HG03460 (cell line): ENCODE measurements around the gene MFRP.

Experiments used
- ATAC-seq: cut with Tn5 transposase; IDR thresholded peaks from one replicate; pipeline ENCODE4 v1.9.1; 2021; ENCODE audit not compliant: unreplicated experiment

MFRP gene

DNA sequence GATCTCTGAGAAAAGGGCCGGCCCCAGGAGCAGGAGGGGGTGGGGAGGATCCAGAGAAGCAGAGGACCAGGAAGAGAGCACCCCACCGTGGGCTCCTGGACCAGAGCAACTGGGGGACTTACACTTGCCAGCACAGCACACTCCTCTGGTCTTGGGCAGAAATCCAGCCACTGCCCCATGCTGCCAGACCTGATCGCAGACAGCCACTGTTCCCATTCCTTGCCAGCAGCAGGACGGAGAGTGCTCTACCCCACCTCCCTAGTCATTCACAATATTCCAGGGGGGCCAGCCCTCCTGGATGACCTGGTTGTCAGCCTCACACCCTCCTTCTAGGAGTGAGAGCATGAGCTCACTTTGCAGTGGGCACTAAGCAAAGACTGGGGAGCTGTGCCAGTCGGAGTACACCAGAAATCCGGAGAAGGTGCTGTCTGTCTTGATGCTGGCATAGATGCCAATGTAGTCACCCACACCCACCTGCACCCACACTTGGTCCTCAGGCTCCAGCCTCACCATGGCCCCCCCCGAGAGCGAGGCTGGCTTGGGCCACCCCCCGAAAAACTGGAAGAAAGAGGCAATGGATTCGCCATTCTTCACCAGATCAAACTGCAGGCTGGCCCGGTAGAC is 7.4 kb downstream of the MFRP start:
- ATAC-seq, result no peak

DNA sequence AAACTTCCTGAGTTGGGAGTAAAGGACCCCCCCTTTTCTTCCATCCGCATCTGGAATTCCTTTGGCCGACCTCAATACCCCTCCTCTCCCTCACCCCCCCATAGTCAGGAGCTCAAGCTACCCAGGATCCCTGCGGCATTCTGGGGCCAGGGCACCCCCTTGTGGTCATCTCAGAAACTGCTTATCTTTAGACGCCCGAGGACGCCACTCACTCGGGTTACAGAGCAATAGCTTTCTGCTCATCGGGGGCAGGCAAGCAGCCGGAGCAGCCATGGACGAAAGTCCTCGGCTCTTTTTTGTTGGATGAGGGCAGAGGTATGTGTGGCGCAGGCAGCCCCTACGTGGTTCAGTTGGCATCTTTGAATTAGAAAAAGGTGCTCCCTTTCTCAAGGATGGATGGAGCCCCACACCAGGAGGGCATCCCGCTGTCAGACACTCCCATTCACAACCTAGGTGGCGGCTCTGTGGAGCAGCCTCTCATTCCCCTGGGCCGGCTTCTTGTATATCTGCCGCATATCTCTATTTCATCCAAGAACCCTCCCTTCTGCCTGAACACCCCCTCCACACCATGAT is 8.1 kb downstream of the MFRP start:
- no peak for ATAC-seq

DNA sequence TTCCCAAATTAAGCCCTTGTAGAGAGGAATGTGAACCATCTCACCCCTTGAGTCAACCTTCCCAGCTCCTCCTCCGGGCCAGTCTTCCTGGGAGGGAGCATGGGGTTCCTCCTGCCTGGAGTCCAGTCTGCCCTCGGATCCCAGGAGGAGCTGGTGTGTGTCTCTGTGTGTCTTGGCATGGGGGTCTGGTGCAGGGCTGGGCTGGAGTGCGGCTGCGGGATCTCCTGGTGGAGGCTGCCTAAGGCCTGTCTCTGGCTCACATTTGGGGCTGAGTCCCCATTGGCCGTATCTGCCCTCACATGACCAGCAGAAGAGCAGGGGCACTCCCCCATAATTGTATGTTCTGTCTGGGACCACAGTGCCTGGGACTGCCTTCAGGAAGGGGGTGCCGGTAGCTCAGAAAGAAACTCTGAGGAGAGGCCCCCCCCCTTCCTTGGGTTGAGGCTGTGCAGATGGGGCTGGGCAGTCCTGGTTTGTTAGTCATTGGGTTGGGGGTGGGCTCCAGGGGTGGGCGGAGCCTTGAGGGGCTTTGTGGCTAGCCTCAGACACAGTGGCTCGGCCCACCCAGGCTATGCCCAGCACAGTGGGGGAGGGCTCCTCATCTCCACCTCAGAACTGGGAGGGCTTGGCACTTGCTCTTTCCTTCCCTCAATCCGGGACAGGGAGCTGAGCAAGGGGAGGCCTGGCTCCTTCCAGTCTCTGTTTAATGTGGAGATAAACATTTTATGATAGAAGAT is 8.8 kb downstream of the MFRP start:
- ATAC-seq, result no peak

DNA sequence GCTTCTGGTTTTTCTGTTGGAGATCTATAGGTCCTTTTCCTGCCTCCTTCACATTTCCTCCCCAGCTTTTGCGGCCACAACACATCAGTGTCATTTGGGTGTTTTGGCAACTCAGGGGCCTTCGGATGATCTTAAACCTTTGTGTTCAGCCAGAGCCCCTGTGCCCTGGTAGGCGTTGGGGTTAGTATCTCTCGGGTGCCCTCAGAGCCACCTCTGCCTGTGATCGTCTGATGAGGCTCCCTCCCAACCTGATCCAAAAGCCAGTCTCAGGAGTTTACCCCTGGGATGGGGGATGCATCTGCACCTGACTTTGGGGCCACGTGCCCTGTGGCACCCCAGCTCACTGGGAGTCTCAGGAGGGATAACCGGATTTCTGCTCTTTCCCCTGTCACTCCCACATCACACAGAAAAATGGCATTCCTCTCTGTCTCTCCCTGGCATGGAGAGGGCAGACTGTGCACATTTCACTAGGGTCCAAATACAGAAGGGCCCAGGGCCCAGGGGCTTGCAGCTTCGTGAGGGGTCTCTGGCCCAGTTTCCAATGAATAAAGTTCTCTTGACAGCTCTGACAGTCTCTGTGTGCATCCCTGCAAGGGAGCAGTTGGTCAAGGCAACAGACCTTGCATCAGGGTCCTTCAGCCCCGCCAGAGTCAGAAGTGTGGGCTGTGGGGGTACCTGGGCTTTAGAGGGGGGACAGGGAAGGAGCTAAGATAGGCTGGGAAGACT is 9.6 kb downstream of the MFRP start:
- no peak for ATAC-seq

DNA sequence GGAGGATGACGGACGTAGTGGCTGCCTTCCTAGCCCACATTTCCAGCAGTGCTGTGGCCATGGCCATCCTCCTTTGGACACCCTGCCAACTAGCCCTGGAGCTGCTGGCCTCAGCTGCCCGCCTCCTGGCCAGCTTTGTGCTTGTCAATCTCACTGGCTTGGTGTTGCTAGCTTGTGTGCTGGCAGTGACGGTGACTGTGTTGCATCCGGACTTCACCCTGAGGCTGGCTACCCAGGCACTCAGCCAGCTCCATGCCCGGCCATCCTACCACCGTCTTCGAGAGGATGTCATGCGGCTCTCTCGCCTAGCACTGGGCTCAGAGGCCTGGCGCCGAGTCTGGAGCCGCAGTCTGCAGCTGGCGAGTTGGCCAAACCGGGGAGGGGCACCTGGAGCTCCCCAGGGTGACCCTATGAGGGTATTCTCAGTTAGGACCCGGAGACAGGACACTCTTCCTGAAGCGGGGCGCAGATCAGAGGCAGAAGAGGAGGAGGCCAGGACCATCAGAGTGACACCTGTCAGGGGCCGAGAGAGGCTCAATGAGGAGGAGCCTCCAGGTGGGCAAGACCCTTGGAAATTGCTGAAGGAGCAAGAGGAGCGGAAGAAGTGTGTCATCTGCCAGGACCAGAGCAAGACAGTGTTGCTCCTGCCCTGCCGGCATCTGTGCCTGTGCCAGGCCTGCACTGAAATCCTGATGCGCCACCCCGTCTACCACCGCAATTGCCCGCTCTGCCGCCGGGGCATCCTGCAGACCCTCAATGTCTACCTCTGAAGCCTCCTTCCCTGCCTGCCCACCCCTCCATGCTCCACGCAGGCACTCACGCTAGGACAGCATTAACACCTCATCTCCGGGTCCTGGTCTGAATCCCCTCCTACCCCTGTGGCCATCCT is 10.6 kb downstream of the MFRP start:
- ATAC-seq, result no peak

DNA sequence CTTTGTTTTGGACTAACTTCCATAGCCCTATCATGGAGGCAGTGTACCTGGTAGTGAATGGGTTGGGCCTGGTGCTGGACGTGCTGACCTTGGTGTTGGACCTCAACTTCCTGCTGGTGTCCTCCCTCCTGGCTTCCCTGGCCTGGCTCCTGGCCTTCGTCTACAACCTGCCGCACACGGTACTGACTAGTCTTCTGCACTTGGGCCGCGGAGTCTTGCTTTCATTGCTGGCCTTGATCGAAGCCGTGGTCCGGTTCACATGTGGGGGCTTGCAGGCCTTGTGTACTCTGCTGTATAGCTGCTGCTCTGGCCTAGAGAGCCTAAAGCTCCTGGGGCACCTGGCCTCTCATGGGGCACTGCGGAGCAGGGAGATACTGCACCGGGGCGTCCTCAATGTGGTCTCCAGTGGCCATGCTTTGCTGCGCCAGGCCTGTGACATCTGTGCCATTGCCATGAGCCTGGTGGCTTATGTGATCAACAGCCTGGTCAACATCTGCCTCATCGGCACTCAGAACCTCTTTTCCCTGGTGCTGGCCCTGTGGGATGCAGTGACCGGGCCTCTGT is 11.3 kb downstream of the MFRP start:
- no peak for ATAC-seq

DNA sequence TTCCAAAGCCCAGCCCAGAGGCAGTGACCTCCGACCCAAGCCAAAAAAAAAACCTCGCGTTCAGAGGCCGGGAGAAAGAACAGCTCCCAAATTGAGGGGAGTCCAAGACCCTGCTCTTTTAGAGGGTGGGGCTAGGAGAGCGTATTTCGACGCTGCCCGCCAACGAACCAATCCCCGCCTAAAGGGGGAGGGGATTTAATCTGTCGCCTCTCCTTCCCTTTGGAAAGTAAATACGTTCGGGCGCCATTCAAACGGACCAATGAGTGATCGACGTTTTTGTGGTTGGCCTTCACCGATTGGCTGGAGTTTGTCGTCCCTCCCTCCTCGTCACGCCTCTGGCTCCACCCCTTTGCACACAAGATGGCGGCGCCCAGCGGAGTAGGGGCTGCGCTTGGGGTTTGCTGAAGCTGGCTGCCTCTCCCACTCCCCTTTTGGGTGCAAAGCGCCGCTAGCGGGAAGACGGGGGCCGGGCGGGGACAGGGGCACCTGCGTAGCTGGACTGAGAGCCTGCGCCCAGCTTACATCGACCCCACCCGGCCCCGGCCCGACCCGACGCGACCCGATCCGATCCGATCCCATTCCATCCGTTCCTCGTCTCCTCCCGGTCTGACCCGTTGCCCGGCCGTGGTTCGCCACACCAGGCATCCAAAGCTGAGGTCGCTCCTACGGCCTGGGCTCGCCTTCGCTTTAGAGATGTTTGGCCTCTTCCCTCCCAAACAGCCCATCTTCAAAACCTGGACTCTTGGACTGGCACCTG is 12.2 kb downstream of the MFRP start, which contains the start of gene RNF26:
TSS of gene RNF26 (plus strand) at position 354 of the 757 bp plus-strand sequence. CDS start 596 bp downstream, outside the sequence.
- peak; percentile 94 for ATAC-seq

DNA sequence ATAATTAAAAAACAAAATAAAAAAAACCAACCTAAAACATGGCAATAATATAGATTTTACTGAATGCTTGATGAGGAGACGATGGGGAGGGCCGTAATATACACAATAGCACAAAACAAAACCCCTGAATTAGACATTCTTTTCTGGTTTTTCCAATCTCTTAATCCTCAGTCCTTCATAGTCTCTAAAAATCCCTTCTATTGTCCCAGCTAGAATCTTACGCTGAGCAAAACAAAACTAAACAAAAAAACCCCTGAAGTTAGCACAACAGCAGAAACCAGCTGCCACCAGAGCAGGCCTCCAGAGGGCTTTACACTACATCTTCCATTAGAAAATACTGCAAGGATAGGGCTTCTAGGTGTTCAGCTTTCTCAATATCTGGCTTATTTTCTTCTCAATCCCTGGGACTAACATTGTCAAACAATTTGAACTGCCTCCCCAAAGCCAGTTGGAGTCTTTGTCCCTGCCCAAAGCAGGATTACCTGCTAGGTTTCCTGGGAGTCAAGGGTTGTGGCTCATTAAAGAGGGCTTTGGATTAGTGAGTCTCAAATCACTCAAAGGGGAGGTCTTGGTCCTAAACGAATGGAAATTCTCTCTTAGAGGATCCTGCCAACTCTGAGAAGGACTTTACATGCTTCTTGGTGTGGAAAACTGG is 14.3 kb downstream of the MFRP start:
- ATAC-seq, result no peak

DNA sequence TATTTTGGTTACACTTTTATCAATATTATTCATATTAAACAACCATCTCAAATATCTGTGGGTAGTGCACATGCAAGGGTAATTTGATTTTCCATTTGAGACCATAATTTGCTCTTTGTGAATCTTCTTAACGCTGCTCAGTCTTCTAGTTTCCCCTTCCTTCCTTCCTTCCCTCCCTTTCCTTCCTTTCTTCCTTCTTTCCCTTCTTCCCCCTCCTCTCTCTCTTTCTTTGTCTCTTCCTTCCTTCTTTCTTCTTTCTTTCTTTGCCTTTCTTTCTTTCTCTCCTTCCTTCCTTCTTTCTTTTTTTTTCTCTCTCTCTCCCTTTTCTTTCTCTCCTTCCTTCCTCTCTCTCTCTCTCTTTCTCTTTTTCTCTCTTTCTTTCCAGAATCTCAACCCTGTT is 16.3 kb downstream of the MFRP start:
- no peak for ATAC-seq

DNA sequence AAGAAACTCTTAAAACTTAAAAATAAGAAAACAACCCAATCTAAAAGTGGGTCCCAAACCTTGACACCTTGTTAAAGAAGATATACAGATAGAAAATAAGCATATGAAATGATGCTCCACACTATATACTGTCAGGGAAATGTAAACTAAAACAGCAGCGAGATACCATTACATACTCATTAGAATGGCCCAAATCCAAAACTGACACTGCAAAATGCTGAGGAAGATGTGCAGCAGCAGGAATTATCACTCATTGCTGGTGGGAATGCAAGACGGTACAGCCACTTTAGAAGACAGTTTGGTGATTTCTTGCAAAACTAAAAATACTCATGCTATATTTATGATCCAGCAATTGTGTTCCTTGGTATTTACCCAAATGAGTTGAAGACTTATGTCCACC is 17.2 kb downstream of the MFRP start:
- ATAC-seq, result no peak

DNA sequence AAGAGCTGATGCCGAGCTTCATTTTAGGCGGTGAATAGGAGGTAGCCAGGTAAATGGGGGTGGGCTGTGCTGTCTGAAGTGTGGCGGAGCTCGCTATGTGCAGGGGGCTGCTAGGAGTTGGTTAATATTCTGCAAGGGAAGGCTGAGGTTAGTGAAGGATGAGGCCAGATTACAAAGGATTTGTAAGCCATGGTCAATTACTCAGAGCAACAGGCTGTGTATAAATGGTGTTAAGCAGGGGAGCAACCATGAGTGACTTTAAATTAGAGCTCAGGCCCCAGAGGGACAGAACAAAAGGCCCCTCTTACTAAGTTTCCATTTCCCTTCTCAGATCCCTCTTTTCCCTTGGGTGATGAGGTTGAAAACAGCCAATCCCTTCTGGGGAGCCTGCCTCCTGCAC is 22.3 kb downstream of the MFRP start:
- ATAC-seq, result no peak

DNA sequence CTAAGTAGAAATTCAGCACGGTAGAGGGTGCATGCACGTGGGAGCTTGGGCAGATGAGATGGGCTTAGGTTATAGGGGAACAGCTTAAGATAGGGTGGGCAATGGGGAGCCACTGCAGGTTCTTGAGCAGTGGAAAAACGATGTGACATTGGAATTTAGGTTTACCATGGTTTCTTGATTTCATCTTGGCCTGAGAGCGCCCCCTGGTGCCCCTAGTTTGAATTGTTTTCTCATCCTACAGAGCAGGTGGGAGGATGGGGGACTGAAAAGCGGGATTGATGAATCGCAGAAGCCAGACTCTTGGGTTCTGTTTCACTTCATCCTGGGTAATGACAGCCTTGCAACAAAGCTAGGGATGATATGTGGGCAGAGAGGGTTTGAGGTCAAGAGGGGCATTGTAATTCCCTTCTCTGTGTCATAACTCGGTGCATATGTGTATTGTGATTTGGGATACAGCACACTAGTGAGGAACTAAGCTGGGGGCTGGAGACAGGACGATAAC is 22.9 kb downstream of the MFRP start:
- ATAC-seq, result no peak

DNA sequence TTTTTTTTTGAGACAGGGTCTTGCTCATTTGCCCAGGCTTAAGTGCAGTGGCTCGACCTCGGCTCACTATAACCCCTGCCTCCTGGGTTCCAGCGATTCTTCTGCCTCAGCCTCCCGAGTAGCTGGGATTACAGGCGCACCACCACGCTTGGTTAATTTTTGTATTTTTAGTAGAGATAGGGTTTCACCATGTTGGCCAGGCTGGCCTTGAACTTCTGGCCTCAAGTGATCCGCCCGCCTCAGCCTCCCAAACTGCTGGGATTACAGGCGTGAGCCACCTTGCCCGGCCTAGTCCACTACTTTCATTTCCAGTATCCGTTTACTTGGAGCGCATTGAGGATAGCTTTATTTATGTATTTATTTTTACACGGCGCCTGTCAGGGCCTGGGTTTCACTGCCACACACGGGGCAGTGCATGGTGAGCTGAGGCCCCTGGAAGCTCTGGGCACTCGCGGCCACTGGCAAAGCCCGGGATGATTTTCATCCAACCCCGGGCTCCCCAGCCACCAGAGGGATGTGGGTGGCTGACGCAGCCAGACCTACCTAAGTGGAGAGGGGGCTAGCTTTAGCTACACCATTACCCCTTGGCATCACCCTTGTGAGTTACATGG is 23.5 kb downstream of the MFRP start:
- ATAC-seq, result no peak

DNA sequence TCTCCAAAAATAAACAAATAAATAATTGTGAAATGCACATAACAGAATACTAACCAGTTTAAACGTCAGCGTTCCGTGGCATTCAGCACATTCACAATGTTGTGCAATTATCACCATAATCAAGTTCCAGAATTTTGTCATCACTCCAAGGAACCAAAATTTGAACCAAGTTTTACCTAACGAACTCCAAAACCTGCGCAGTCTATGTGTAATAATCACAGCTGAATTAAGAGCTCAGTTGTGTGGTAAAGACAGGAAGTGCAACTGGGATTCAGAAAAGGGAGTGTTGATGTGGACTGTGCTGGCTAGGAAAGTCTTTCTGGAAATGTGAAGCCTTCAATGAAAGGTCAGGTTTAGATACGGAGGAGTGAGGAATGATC is 24.2 kb downstream of the MFRP start:
- ATAC-seq, result no peak

DNA sequence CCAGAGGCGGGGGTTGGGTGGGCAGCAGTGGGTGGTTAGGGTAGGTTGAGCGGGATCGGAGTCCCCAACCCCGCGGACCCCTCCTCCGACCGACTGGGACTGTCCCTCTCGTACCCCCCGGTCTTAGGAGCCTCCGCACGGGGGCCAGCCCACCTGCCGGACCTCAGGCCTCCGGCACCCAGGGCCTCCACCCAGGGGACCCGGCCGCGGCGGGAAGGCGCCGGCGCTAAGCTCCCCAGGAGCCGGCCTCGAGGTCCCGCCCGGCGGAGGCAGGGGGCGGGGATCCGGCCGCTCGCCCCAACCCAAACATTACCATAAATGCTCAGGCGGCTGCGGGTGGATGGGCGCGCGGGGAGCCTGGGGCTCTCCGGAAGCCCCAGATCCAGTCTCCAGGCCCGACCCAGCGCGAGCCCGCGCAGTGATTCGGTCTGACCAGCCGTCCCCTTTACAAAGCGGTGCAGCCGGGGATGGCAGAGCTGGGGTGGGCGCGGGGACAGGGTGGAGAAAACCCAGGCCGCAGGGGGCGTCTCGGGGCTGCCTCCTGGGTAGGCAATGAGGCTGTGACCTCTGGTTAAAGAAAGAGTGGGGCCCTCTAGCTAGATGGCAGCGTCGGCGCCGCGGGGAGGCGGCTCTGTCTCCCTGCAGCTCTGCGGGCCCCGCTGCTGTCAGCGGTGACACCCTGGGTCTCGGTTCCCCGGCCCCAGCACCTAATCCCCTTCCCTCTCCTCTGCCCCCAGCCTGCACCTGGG is 25.6 kb downstream of the MFRP start:
- peak; percentile 50 for ATAC-seq

DNA sequence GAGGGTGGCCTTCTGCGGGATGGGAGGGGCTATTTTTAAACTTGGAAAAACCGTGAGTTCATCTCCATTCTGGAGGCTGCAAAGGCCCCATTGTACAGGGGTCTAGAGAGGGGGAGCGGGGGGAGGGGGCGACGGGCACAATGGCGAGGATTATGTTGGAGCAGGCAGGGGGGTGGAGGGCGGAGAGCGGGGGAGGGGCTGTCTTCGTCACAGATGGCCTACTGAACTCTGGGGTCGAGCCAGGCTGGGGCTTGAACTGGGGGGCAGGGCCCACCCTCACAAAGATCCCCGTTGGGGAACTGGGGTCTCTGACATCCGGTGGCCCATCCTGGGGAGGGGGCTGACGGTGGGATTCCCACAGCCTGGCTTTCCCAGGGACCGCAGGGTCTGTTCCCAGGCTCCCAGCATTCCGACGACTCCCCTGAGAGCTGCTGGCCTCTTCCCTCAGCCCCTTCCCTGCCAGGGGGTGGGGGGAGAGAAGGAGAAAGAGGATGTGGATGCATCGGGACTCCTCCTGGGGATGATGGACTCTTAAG is 26.2 kb downstream of the MFRP start:
- ATAC-seq, result no peak

DNA sequence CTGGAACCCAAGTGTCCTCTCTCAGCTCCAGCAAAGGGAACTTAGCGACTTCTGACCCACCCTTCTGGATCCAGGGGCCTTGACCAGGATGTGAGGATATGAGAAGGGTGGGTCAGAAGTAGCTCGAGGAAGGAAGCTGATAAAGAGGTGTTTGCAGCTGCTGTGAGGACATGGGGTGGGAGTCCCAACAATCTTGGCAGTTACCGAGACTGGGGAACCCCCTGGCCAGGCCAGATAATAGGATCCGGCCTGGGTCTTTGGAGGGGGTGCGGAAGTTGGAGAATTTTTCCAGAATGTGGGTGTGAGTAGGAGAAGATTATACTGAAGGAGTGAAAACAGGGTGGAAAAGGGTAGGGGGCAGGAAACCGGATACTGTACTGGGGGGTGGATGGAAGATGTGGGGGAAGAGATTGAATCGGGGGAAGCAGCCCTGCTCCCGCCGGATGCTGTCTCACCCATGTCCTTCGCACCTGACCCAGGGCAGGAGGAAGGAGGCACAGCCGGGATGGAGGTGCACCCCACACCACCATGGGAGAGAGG is 26.7 kb downstream of the MFRP start:
- ATAC-seq, result no peak
